B cell (primary cell): ENCODE results near the gene TSEN15. TPM values are rescaled to one million over a fixed set of nuclear protein-coding genes. Genes with fewer than 3 reads are reported as not detected.

Experiments
- ATAC-seq: fragments of 200-7000 bp; cut with Tn5 transposase; one replicate; pipeline ENCODE4 v1.10.0; 2021; ENCODE audit warnings: low read depth, mild to moderate bottlenecking, moderate number of reproducible peaks, moderate library complexity
- CTCF ChIA-PET: fragments of 350-600 bp; sonication (Branson Sonifier 250); formaldehyde crosslinking; loops from one replicate; lab custom pipeline; 2021; ENCODE audit warnings: antibody characterized with exemption, inconsistent platforms; lab: Charles Lee
- POLR2A ChIA-PET: fragments of 350-600 bp; sonication (Branson Sonifier 250); formaldehyde crosslinking; loops from one replicate; lab custom pipeline; 2021; ENCODE audit warnings: antibody characterized with exemption; lab: Charles Lee
- DNase-seq: peaks from one replicate; pipeline ENCODE4 v3.0.0; 2013
- H2AFZ ChIP-seq: 2 replicates; pipeline ENCODE4 v1.6.1; 2012; ENCODE audit warnings: mild to moderate bottlenecking, low read depth, low read length; ENCODE audit not compliant: insufficient read depth, poor library complexity, severe bottlenecking
- H3K27ac ChIP-seq, 2 donors: 1 replicate in 1 of 2; 2 replicates in 1 of 2; pipeline ENCODE4 v1.5.1; 2012 to 2013; ENCODE audit warnings: low read length in 2 of 2, mild to moderate bottlenecking in 2 of 2, moderate library complexity in 1 of 2
- H3K27me3 ChIP-seq, 4 experiments: fragments of 200-600 bp in 1 of 4; sonication (generic) in 1 of 4; replicated peaks in 1 of 4; 1 replicate in 2 of 4; 2 replicates in 2 of 4; pipeline versions ENCODE4 v1.6.1 to v1.7.0; 2013 to 2016; ENCODE audit warnings: low read length in 3 of 4, mild to moderate bottlenecking in 2 of 4, mixed read lengths in 1 of 4, moderate library complexity in 1 of 4; ENCODE audit not compliant: insufficient read depth in 4 of 4, control insufficient read depth in 3 of 4; ENCODE audit errors: control extremely low read depth in 1 of 4
- H3K36me3 ChIP-seq, 2 experiments: replicated peaks in 1 of 2; 1 replicate in 1 of 2; 2 replicates in 1 of 2; pipeline versions ENCODE4 v1.6.1 to v1.7.1; 2013; ENCODE audit warnings: low read length in 1 of 2; ENCODE audit not compliant: insufficient read depth in 2 of 2, control insufficient read depth in 1 of 2; ENCODE audit errors: control extremely low read depth in 1 of 2, extremely low read depth in 1 of 2
- H3K4me1 ChIP-seq, 2 donors: fragments of 200-600 bp in 1 of 2; sonication (generic) in 1 of 2; 1 replicate in 1 of 2; 2 replicates in 1 of 2; pipeline versions ENCODE4 v1.5.1 to v1.6.1; 2013 to 2017; ENCODE audit warnings: low read length in 2 of 2; ENCODE audit not compliant: control insufficient read depth in 2 of 2, insufficient read depth in 2 of 2
- H3K4me2 ChIP-seq: replicated peaks from 2 replicates; pipeline ENCODE3; 2012; ENCODE audit warnings: mild to moderate bottlenecking, low read depth, low read length; ENCODE audit not compliant: poor library complexity, severe bottlenecking
- H3K4me3 ChIP-seq, 5 experiments: fragments of 200-600 bp in 1 of 5; sonication (generic) in 1 of 5; 1 replicate in 3 of 5; 2 replicates in 2 of 5; pipeline versions ENCODE4 v1.5.1 to v1.7.0; 2011 to 2016; ENCODE audit warnings: low read length in 4 of 5, mild to moderate bottlenecking in 4 of 5, low read depth in 2 of 5, control low read depth in 1 of 5, moderate library complexity in 1 of 5; ENCODE audit not compliant: insufficient read depth in 1 of 5; ENCODE audit errors: control extremely low read depth in 1 of 5, extremely low read depth in 1 of 5
- H3K79me2 ChIP-seq: fragments of 200-600 bp; sonication (generic); one replicate; pipeline ENCODE4 v1.6.0; 2016; ENCODE audit warnings: low read length; ENCODE audit not compliant: control insufficient read depth, insufficient read depth
- H3K9ac ChIP-seq: fragments of 200-600 bp; sonication (generic); 2 replicates; pipeline ENCODE4 v1.6.1; 2017; ENCODE audit warnings: mild to moderate bottlenecking, low read length, moderate library complexity
- H3K9me3 ChIP-seq, 3 donors: one replicate each; pipeline versions ENCODE4 v1.6.1 to v1.7.1; 2013; ENCODE audit warnings: low read length in 2 of 3; ENCODE audit not compliant: control insufficient read depth in 2 of 3, insufficient read depth in 1 of 3; ENCODE audit errors: control extremely low read depth in 1 of 3
- H4K20me1 ChIP-seq: 2 replicates; pipeline ENCODE4 v1.6.0; 2012; ENCODE audit warnings: mild to moderate bottlenecking, low read length; ENCODE audit not compliant: insufficient read depth, control insufficient read depth, poor library complexity, severe bottlenecking
- H3K27ac Mint-ChIP-seq: one replicate; pipeline ENCODE4 v1.8.0; 2021; ENCODE audit warnings: mixed read lengths
- H3K27me3 Mint-ChIP-seq: one replicate; pipeline ENCODE4 v1.8.0; 2021; ENCODE audit warnings: mixed read lengths
- H3K4me1 Mint-ChIP-seq: one replicate; pipeline ENCODE4 v1.8.0; 2021; ENCODE audit warnings: mixed read lengths
- H3K4me3 Mint-ChIP-seq: one replicate; pipeline ENCODE4 v1.8.0; 2021; ENCODE audit warnings: mixed read lengths
- H3K9me3 Mint-ChIP-seq: one replicate; pipeline ENCODE4 v1.8.0; 2022; ENCODE audit warnings: mixed read lengths; ENCODE audit not compliant: insufficient read depth
- EZH2 ChIP-seq: IDR thresholded peaks from 2 replicates; pipeline ENCODE4 v1.6.1; 2012; ENCODE audit warnings: borderline replicate concordance, low read depth, mild to moderate bottlenecking, moderate library complexity, low read length; ENCODE audit not compliant: insufficient read depth, poor library complexity, severe bottlenecking
- WGBS: methylation state at CpG from one replicate; pipeline ENCODE4 v1.1.5; 2013; ENCODE audit warnings: missing lambda C conversion rate; ENCODE audit not compliant: insufficient coverage; 5-methylcytosine and 5-hydroxymethylcytosine counted together
- intact Hi-C: fragments of 100-400 bp; cut with micrococcal nuclease; formaldehyde crosslinking; loops from one replicate; pipeline ENCODE4 v1.10.0; 2022
- polyA plus RNA-seq: library from polyadenylated mRNA; depleted of rRNA; stranded (reverse); fragments of >200 nt; gene quantifications from 2 replicates; pipeline ENCODE4 v1.2.3, GENCODE V29; 2012
- total RNA-seq, 2 donors: library from RNA; stranded (reverse); fragments of 120-200 nt in 1 of 2; gene quantifications; 1 replicate in 1 of 2; 2 replicates in 1 of 2; pipeline versions ENCODE4 v1.2.3 to v1.2.4, GENCODE V29; 2013 to 2022
- TF ChIP-seq, protein P1 (sequence below): fragments of 200-600 bp; IDR thresholded peaks from one replicate; pipeline ENCODE4 v1.8.0; 2022; ENCODE audit warnings: antibody characterized with exemption, mild to moderate bottlenecking

The TSEN15 gene
- total and polyA plus RNA-seq, 2 donors (not counting 1 experiment from before 2014, with no cell fraction given), result 15.5 to 25.2 TPM

DNA sequence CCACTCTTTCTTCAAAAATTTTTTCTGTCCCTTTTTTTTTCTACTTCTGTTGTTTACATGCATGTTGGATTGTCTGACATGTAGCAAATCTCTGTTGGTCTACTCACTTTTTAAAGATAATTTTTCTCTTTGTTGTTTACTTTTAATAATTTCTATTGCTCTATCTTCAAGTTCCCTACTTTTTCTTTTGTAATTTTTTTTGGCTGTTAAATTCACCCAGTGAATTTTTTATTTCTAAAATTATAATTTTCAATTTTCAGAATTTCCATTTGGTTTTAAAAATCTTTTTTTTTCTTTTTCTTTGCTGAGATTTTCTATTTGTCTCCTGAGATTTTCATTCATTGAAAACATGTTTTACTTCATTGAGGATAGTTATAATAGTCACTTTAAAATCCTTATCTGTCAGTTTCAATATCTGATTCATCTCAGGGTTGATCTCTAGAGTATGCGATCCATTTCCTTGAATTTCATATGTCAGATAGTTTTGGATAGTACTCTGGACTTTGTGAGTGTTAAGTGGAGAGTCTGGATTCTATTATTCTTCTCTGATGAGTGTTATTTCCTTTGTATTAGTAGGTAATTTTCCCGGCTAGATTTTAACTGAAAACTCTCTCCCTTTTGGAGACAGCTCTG lies 1.6 kb upstream of the TSEN15 start:
- H3K27ac ChIP-seq, result no peak overlapping the region
- DNase-seq (no peak), ATAC-seq (no peak)
- intact Hi-C loops, result loop anchor here (2.0 to 5.0 kb wide), 2 partner anchors 93 to 579 kb away; no protein-coding TSS in a partner anchor
- H4K20me1 ChIP-seq, result no peaks in the 10 kb centered on the region
- TF ChIP-seq EZH2, result no peak
- TF ChIP-seq, protein P1, sequence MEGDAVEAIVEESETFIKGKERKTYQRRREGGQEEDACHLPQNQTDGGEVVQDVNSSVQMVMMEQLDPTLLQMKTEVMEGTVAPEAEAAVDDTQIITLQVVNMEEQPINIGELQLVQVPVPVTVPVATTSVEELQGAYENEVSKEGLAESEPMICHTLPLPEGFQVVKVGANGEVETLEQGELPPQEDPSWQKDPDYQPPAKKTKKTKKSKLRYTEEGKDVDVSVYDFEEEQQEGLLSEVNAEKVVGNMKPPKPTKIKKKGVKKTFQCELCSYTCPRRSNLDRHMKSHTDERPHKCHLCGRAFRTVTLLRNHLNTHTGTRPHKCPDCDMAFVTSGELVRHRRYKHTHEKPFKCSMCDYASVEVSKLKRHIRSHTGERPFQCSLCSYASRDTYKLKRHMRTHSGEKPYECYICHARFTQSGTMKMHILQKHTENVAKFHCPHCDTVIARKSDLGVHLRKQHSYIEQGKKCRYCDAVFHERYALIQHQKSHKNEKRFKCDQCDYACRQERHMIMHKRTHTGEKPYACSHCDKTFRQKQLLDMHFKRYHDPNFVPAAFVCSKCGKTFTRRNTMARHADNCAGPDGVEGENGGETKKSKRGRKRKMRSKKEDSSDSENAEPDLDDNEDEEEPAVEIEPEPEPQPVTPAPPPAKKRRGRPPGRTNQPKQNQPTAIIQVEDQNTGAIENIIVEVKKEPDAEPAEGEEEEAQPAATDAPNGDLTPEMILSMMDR, result no peak
- peak overlapping the region; percentile 97 for H2AFZ ChIP-seq
- ChIA-PET POLR2A (no interaction called here), CTCF (interaction anchor here (1.1 kb wide), 1 partner anchor 394 kb away, joined by 3 read pairs; no protein-coding TSS in a partner anchor)
- H3K27me3 Mint-ChIP-seq, result peaks cover 28% of the 10 kb centered on the region
- peaks cover 0 to 2% (median 0%) of the 10 kb centered on the region in 3 donors for H3K9me3 ChIP-seq
- no peak overlapping the region for H3K4me2 ChIP-seq
- H3K27me3 ChIP-seq, result peaks cover 0 to 9% (median 2%) of the 10 kb centered on the region in 4 experiments
- no peak overlapping the region for H3K9ac ChIP-seq
- no CpG with 5 or more reads among the region's 2 CpGs for WGBS
- peaks cover 15% of the 10 kb centered on the region in 2 donors for H3K4me1 ChIP-seq
- peaks cover 31% of the 10 kb centered on the region for H3K4me1 Mint-ChIP-seq
- no peak overlapping the region for H3K4me3 ChIP-seq
- H3K27ac Mint-ChIP-seq, result peak overlapping the region; percentile 38
- peaks cover 13% of the 10 kb centered on the region for H3K79me2 ChIP-seq
- H3K36me3 ChIP-seq, result no peaks in the 10 kb centered on the region
- H3K9me3 Mint-ChIP-seq, result no peaks in the 10 kb centered on the region
- peak overlapping the region; percentile 52 for H3K4me3 Mint-ChIP-seq

DNA sequence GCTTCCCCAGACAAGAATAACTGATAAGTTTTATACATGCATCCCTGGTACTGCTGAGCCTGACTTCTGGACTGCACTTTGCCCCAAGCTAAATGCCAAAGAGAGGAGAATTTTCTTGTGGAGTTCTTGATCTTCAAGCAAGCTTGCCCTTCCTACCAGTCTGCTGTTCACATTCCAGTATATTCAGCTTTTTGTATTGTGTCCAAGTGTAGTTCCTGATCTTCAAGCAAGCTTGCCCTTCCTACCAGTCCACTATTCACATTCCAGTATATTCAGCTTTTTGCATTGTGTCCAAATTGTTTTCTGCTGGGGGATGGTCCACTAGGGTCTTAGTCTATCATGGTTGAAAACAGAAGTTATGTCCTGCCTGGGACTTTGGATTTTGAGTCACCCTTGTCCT lies 894 bp upstream of the TSEN15 start:
- H3K27ac ChIP-seq, result no peak overlapping the region
- intact Hi-C loops, result loop anchor here (2.0 to 5.0 kb wide), 2 partner anchors 93 to 580 kb away; no protein-coding TSS in a partner anchor
- CTCF ChIA-PET, result interaction anchor here (1.1 to 1.6 kb wide), 2 partner anchors 19 to 395 kb away, joined by 3 read pairs; no protein-coding TSS in a partner anchor
- peaks cover 0 to 2% of the 10 kb centered on the region in 2 experiments for H3K36me3 ChIP-seq
- POLR2A ChIA-PET, result interaction anchor here (1.0 kb wide), 1 partner anchor 139 kb away, joined by 4 read pairs; no protein-coding TSS in a partner anchor
- peaks cover 0 to 2% (median 0%) of the 10 kb centered on the region in 3 donors for H3K9me3 ChIP-seq
- H3K9me3 Mint-ChIP-seq, result no peaks in the 10 kb centered on the region
- ATAC-seq (no peak), DNase-seq (no peak)
- H3K27me3 ChIP-seq, result peaks cover 0 to 9% (median 2%) of the 10 kb centered on the region in 4 experiments
- TF ChIP-seq EZH2, result no peak
- TF ChIP-seq, protein P1, result no peak
- peak overlapping the region in 2 of 5 experiments; percentile 85 to 89 for H3K4me3 ChIP-seq
- peak overlapping the region; percentile 99 for H3K4me3 Mint-ChIP-seq
- H2AFZ ChIP-seq, result peak overlapping the region; percentile 97
- peak overlapping the region; percentile 79 for H3K4me2 ChIP-seq
- H3K27ac Mint-ChIP-seq, result no peak overlapping the region
- peaks cover 28% of the 10 kb centered on the region for H3K27me3 Mint-ChIP-seq
- peaks cover 15% of the 10 kb centered on the region in 2 donors for H3K4me1 ChIP-seq
- H3K9ac ChIP-seq, result peak overlapping the region; percentile 89
- peaks cover 16% of the 10 kb centered on the region for H3K79me2 ChIP-seq
- peaks cover 31% of the 10 kb centered on the region for H3K4me1 Mint-ChIP-seq
- no peaks in the 10 kb centered on the region for H4K20me1 ChIP-seq
